Keratinocyte (primary cell): Measurements from ENCODE around the gene HOXB4. TPM values are rescaled to one million over a fixed set of nuclear protein-coding genes. Genes with fewer than 3 reads are reported as not detected.

Source experiments
- DNase-seq: peaks from one replicate; pipeline ENCODE4 v3.0.0-alpha.2; 2011; ENCODE audit warnings: low read depth, missing footprints, low spot score
- FAIRE-seq: peaks from 2 replicates; lab custom pipeline; 2011; peaks lifted over from hg19 to GRCh38; lab: Jason Lieb, UNC
- H2AFZ ChIP-seq: 2 replicates; pipeline ENCODE4 v1.6.0; 2012; ENCODE audit warnings: low read length, control low read depth, inconsistent platforms; ENCODE audit not compliant: control insufficient read depth
- H3K27ac ChIP-seq: 2 replicates; pipeline ENCODE4 v1.5.1; 2011; ENCODE audit warnings: low read length; ENCODE audit not compliant: control insufficient read depth, insufficient read depth
- H3K27me3 ChIP-seq: 3 replicates; pipeline ENCODE4 v1.6.0; 2011; ENCODE audit warnings: low read length; ENCODE audit not compliant: control insufficient read depth, insufficient read depth; ENCODE audit errors: extremely low read depth
- H3K36me3 ChIP-seq, 2 experiments: 2 replicates in 1 of 2; 3 replicates in 1 of 2; pipeline ENCODE4 v1.5.1; 2011; ENCODE audit warnings: low read length in 2 of 2, mild to moderate bottlenecking in 1 of 2; ENCODE audit not compliant: control insufficient read depth in 2 of 2, insufficient read depth in 2 of 2; ENCODE audit errors: extremely low read depth in 1 of 2
- H3K4me1 ChIP-seq: 3 replicates; pipeline ENCODE4 v1.5.1; 2011; ENCODE audit warnings: low read length; ENCODE audit not compliant: control insufficient read depth, insufficient read depth; ENCODE audit errors: extremely low read depth
- H3K4me2 ChIP-seq: 3 replicates; pipeline ENCODE4 v1.6.0; 2011; ENCODE audit warnings: low read depth, low read length; ENCODE audit not compliant: control insufficient read depth, insufficient read depth; ENCODE audit errors: extremely low read depth
- H3K4me3 ChIP-seq, 3 experiments: fragments of 200-600 bp in 1 of 3; sonication (generic) in 1 of 3; 2 replicates in 2 of 3; 3 replicates in 1 of 3; pipeline ENCODE4 v1.5.1; 2011 to 2016; ENCODE audit warnings: low read length in 3 of 3, mild to moderate bottlenecking in 3 of 3, control low read depth in 2 of 3, inconsistent platforms in 1 of 3, low read depth in 1 of 3, mixed read lengths in 1 of 3, mixed run types in 1 of 3, moderate library complexity in 1 of 3; ENCODE audit not compliant: control insufficient read depth in 2 of 3, insufficient read depth in 2 of 3; ENCODE audit errors: extremely low read depth in 1 of 3
- H3K79me2 ChIP-seq: 2 replicates; pipeline ENCODE4 v1.6.0; 2012; ENCODE audit warnings: low read length; ENCODE audit not compliant: control insufficient read depth, insufficient read depth
- H3K9ac ChIP-seq: 3 replicates; pipeline ENCODE4 v1.6.0; 2011; ENCODE audit warnings: low read length; ENCODE audit not compliant: control insufficient read depth, insufficient read depth; ENCODE audit errors: extremely low read depth
- H3K9me1 ChIP-seq: 3 replicates; pipeline ENCODE4 v1.6.0; 2011; ENCODE audit warnings: low read length; ENCODE audit not compliant: control insufficient read depth, insufficient read depth; ENCODE audit errors: extremely low read depth
- H3K9me3 ChIP-seq: 2 replicates; pipeline ENCODE4 v1.5.1; 2012; ENCODE audit warnings: low read depth, low read length; ENCODE audit not compliant: control insufficient read depth
- H4K20me1 ChIP-seq: 3 replicates; pipeline ENCODE4 v1.6.0; 2011; ENCODE audit warnings: low read length; ENCODE audit not compliant: control insufficient read depth, insufficient read depth; ENCODE audit errors: extremely low read depth
- EZH2 ChIP-seq: IDR thresholded peaks from one replicate; pipeline ENCODE4 v1.6.1; 2012; ENCODE audit warnings: inconsistent platforms, mild to moderate bottlenecking, low read length, moderate library complexity
- dilution Hi-C: fragments of 300-500 bp; cut with MboI; formaldehyde crosslinking; loops from one replicate; pipeline ENCODE4 v1.7.0; 2020; ENCODE audit warnings: low sequenced_read_pairs; ENCODE audit not compliant: extremely low pct_ligation_motif_present
- polyA plus RNA-seq, 5 experiments: library from polyadenylated mRNA; depleted of rRNA in 3 of 5; stranded (reverse) in 3 of 5; stranded (forward) in 1 of 5; unstranded in 1 of 5; fragments of >200 nt; gene quantifications; 1 replicate in 1 of 5; 2 replicates in 3 of 5; 3 replicates in 1 of 5; pipeline versions ENCODE4 v1.2.1 to v1.2.3, GENCODE V29; 2011 to 2012; ENCODE audit warnings: missing spikeins in 2 of 5, low read depth in 1 of 5, low replicate concordance in 1 of 5
- TF ChIP-seq, protein P1 (sequence below), 3 experiments: IDR thresholded peaks in 1 of 3; conservative IDR thresholded peaks in 1 of 3; optimal IDR thresholded peaks in 1 of 3; 2 replicates in 2 of 3; 3 replicates in 1 of 3; pipeline versions ENCODE3 to v1.5.1; 2011; ENCODE audit warnings: low read length in 3 of 3, mild to moderate bottlenecking in 3 of 3, moderate library complexity in 2 of 3, control low read depth in 1 of 3, inconsistent platforms in 1 of 3; ENCODE audit not compliant: insufficient read depth in 2 of 3; ENCODE audit errors: extremely low read depth in 1 of 3

The HOXB4 gene
- polyA plus RNA-seq, 1 donor (not counting 4 experiments of a cell fraction or from before 2014, with no cell fraction given): 0.59 TPM

DNA sequence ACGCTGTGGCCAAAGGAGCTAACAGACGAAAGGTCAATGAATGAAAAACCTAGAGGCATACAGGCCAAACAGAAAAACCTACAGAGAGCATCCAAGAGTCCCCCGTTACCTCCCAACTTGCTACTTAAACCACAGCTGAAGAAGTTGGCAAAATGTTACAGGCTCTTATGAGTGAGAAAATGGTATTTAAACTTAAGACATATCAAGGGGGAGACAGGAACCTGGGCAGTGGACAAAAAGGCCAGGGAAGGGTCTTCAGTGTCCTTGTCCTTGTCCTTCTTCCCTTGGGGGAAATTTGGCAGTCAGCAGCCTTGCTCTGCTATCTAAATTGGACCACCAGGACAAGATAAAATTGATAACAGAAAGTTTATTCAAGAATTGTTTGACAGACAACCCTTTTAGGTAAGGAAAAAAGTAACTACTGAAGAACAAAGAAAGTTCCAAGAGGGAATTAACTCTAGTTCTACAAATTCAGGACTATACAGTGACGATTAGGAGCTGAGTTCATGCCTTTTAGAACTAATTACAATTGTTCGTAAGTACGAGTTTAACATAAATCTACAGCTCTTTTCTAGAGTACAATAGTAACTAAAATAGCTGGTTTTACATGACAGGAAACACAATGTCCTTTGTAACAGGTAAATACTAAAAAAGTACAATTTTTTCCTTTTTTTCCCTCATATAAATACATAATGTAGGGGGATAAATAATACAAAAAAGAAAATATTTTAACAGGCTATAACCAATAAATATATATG is 29.4 kb downstream of the HOXB4 start:
- Histone ChIP-seq H3K9me3 (no peaks in the 10 kb centered on the region), H3K4me2 (no peak overlapping the region), H3K36me3 (peaks cover 0 to 2% of the 10 kb centered on the region in 2 experiments), H3K27ac (no peak overlapping the region), H3K27me3 (peaks cover 14% of the 10 kb centered on the region), H4K20me1 (no peaks in the 10 kb centered on the region), H3K9ac (no peak overlapping the region), H3K4me3 (no peak overlapping the region), H3K4me1 (peaks cover 5% of the 10 kb centered on the region), H2AFZ (no peak overlapping the region), H3K9me1 (no peaks in the 10 kb centered on the region), H3K79me2 (no peaks in the 10 kb centered on the region)
- DNase-seq: no peak
- dilution Hi-C loops: no loop called here
- TF ChIP-seq, protein P1, sequence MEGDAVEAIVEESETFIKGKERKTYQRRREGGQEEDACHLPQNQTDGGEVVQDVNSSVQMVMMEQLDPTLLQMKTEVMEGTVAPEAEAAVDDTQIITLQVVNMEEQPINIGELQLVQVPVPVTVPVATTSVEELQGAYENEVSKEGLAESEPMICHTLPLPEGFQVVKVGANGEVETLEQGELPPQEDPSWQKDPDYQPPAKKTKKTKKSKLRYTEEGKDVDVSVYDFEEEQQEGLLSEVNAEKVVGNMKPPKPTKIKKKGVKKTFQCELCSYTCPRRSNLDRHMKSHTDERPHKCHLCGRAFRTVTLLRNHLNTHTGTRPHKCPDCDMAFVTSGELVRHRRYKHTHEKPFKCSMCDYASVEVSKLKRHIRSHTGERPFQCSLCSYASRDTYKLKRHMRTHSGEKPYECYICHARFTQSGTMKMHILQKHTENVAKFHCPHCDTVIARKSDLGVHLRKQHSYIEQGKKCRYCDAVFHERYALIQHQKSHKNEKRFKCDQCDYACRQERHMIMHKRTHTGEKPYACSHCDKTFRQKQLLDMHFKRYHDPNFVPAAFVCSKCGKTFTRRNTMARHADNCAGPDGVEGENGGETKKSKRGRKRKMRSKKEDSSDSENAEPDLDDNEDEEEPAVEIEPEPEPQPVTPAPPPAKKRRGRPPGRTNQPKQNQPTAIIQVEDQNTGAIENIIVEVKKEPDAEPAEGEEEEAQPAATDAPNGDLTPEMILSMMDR (optimal IDR thresholded peaks at IDR 0.05 in 1 of 3, IDR thresholded peaks at IDR 0.05 in 1 of 3, conservative IDR thresholded peaks at IDR 0.05 in 1 of 3; ENCODE audit: extremely low read depth in 1 of 3, insufficient read depth in 2 of 3, low read length in 3 of 3): no peak
- no peak for TF ChIP-seq EZH2
- FAIRE-seq: no peak

DNA sequence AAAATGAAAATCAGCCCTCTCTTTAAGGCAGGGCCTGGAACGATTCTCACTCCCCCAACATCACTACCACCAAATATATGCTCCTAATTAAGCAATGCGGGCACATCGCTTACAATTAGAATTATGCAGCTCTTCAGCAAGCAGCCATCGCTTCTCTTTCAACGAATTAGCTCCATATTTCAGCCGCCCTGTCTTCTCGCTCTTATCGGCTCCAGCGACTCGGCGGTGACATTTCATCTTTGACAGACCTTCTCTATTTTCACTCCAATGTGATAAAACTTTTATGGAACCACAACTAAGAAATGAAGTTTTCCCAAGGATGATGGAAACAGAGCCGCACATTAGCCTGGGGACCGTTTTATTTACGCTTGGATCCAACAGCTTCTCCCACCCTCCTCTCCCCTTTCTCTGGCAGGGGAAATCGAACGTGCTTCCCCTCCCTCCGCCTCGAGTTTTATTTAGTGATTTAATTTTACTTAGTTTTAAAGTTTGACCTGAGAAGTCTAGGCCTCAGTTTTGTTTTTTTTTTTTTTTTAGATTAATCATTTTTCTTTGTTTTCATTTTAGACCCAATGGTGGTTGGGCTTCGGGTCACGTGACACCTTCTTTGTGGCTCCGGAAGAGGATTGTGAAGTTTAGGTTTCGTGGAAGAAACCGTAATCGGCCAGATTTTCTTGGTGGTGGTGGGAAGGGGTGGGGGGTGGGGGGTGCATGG is 30.2 kb downstream of the HOXB4 start:
- TF ChIP-seq, protein P1 (optimal IDR thresholded peaks at IDR 0.05 in 1 of 3, IDR thresholded peaks at IDR 0.05 in 1 of 3, conservative IDR thresholded peaks at IDR 0.05 in 1 of 3; ENCODE audit: extremely low read depth in 1 of 3, insufficient read depth in 2 of 3, low read length in 3 of 3): no peak
- no peak for TF ChIP-seq EZH2
- Histone ChIP-seq H3K4me3 (no peak overlapping the region), H3K79me2 (peaks cover 5% of the 10 kb centered on the region)

More for the DNA sequence above, 30.2 kb downstream of the HOXB4 start:
- dilution Hi-C loops: no loop called here
- no peak overlapping the region for H2AFZ ChIP-seq
- peaks cover 5% of the 10 kb centered on the region for H3K4me1 ChIP-seq
- no peaks in the 10 kb centered on the region for H3K9me1 ChIP-seq
- H4K20me1 ChIP-seq: no peaks in the 10 kb centered on the region
- H3K4me2 ChIP-seq: no peak overlapping the region
- no peak for FAIRE-seq
- no peak for DNase-seq
- H3K27me3 ChIP-seq: peaks cover 16% of the 10 kb centered on the region
- H3K27ac ChIP-seq: no peak overlapping the region
- H3K9ac ChIP-seq: no peak overlapping the region
- no peaks in the 10 kb centered on the region for H3K9me3 ChIP-seq
- H3K36me3 ChIP-seq: peaks cover 0 to 2% of the 10 kb centered on the region in 2 experiments
